GM18498 (cell line): ENCODE measurements around the gene CXXC4.

Source experiments
- ATAC-seq: cut with Tn5 transposase; IDR thresholded peaks from one replicate; pipeline ENCODE4 v1.9.1; 2021; ENCODE audit warnings: mild to moderate bottlenecking, moderate library complexity; ENCODE audit not compliant: unreplicated experiment

Gene CXXC4

GRCh38 chr4:104424475-104424941 lies 70.2 kb downstream of the CXXC4 start:
- no peak for ATAC-seq

- no peak for ATAC-seq
Observed at GRCh38 chr4:104421566-104421965, 73.1 kb downstream of the CXXC4 start.

GRCh38 chr4:104420766-104421165 lies 73.9 kb downstream of the CXXC4 start:
- ATAC-seq = no peak
